Ishikawa (cell line): ENCODE results near the gene BNIPL.

Source experiments
- CEBPB ChIP-seq: IDR thresholded peaks from 2 replicates; pipeline ENCODE4 v1.6.1; 2012
- CREB1 ChIP-seq: IDR thresholded peaks from 2 replicates; pipeline ENCODE4 v1.6.1; 2012; ENCODE audit warnings: low read depth
- EGR1 ChIP-seq: IDR thresholded peaks from 2 replicates; pipeline ENCODE4 v1.6.1; 2012
- EP300 ChIP-seq: IDR thresholded peaks from 2 replicates; pipeline ENCODE4 v1.6.1; 2012; ENCODE audit warnings: borderline replicate concordance
- FOXM1 ChIP-seq: IDR thresholded peaks from 2 replicates; pipeline ENCODE4 v1.6.1; 2012; ENCODE audit warnings: low read depth, borderline replicate concordance
- NFIC ChIP-seq: IDR thresholded peaks from 2 replicates; pipeline ENCODE4 v1.6.1; 2012
- RAD21 ChIP-seq: IDR thresholded peaks from 2 replicates; pipeline ENCODE4 v1.6.1; 2012; ENCODE audit warnings: low read depth
- TAF1 ChIP-seq: IDR thresholded peaks from 2 replicates; pipeline ENCODE4 v1.6.1; 2012; ENCODE audit warnings: low read depth, mild to moderate bottlenecking
- TCF12 ChIP-seq: IDR thresholded peaks from 2 replicates; pipeline ENCODE4 v1.6.1; 2012; ENCODE audit warnings: low read depth
- TEAD4 ChIP-seq: IDR thresholded peaks from 2 replicates; pipeline ENCODE4 v1.6.1; 2012
- YY1 ChIP-seq: IDR thresholded peaks from 2 replicates; pipeline ENCODE4 v1.6.1; 2012; ENCODE audit warnings: low read depth
- ZBTB7A ChIP-seq: IDR thresholded peaks from 2 replicates; pipeline ENCODE4 v1.6.1; 2012; ENCODE audit warnings: low read depth
- TF ChIP-seq, protein P1 (sequence below): IDR thresholded peaks from 2 replicates; pipeline ENCODE4 v1.6.1; 2012
- TF ChIP-seq, protein P2 (sequence below): IDR thresholded peaks from 2 replicates; pipeline ENCODE4 v1.6.1; 2012; ENCODE audit warnings: low read depth, mild to moderate bottlenecking
- TF ChIP-seq, protein P3 (sequence below): IDR thresholded peaks from 2 replicates; pipeline ENCODE4 v1.6.1; 2012

Gene BNIPL

DNA sequence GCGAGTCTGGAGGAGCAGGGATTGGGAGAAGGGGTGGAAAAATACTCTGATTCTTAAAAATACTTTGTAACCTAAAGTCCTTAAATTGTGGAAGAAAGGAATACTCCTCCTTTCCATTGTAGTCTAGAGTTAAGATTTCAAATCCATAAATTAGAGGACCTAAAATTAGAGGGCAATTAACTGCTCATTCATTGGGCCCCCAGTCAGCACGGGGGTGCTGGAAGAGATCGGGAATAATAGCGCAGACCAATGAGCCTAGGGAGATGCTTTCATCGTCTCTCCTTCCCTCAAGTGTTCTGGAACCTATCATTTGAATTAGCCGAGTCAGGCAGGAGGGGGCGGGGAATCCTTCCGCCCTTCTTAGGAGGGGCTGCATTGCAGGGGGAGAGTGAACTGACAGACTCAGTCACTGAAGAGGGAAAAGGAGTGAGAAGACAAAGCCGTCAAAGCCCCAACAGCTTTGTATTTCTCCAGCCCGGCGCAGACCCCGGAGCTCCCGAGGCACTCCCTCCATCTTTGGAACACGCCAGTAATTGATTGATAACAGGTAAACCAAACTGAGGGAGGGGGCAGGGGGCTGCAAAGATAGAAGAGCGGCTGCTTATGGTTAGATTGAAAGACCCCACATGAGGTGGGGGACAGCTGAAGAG is 23.7 kb downstream of the BNIPL start, which contains the start of gene MLLT11:
MLLT11 (plus strand) TSS at position 391 of the 650 bp plus-strand sequence. CDS start 6,828 bp downstream, outside the sequence.
- no peak for TF ChIP-seq CREB1
- TF ChIP-seq TCF12 = peak; percentile 6; the same call in 1 of the 2 replicates

DNA sequence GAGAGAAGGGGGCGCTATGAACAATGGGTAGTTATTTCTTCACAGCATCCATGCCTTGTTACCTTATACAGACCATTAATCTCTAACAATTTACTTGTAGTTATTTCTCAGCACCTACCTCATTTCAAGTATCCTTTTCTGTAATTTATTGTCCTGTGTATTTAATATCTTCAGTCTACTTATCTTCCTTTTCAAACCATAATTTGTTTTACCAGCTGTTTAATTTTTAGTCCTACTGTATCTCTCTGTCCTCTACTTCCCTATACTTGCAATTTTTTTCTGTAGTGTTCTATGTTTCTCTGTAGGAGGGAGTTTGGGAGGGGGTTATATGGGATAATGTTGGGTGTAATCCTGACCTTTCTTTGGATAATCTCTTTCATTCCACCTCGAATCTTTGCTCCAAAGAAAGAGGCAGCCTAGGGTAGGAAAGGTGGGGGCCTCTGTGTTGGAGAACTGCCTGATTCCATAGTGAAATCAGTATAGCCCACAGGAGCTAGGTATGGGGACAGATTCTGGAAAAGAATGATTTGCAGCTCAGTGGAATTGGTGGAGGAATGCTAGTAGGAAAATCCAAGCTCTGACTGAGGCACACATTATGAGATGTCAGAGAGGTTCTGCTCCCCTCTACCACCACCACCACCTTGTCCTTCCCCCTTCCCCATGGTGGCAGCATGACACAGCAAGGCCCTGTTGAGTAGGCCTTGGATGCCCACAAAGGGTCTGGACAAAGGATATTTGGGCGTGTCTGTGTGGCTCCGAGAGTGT is 24.5 kb downstream of the BNIPL start:
- TF ChIP-seq RAD21 (no peak), CEBPB (no peak), TCF12 (no peak), YY1 (no peak), ZBTB7A (no peak), EP300 (no peak), TEAD4 (no peak), TAF1 (no peak), NFIC (no peak), CREB1 (no peak), EGR1 (no peak), FOXM1 (no peak)
- TF ChIP-seq, protein P1, sequence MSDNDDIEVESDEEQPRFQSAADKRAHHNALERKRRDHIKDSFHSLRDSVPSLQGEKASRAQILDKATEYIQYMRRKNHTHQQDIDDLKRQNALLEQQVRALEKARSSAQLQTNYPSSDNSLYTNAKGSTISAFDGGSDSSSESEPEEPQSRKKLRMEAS = no peak
- TF ChIP-seq, protein P2, sequence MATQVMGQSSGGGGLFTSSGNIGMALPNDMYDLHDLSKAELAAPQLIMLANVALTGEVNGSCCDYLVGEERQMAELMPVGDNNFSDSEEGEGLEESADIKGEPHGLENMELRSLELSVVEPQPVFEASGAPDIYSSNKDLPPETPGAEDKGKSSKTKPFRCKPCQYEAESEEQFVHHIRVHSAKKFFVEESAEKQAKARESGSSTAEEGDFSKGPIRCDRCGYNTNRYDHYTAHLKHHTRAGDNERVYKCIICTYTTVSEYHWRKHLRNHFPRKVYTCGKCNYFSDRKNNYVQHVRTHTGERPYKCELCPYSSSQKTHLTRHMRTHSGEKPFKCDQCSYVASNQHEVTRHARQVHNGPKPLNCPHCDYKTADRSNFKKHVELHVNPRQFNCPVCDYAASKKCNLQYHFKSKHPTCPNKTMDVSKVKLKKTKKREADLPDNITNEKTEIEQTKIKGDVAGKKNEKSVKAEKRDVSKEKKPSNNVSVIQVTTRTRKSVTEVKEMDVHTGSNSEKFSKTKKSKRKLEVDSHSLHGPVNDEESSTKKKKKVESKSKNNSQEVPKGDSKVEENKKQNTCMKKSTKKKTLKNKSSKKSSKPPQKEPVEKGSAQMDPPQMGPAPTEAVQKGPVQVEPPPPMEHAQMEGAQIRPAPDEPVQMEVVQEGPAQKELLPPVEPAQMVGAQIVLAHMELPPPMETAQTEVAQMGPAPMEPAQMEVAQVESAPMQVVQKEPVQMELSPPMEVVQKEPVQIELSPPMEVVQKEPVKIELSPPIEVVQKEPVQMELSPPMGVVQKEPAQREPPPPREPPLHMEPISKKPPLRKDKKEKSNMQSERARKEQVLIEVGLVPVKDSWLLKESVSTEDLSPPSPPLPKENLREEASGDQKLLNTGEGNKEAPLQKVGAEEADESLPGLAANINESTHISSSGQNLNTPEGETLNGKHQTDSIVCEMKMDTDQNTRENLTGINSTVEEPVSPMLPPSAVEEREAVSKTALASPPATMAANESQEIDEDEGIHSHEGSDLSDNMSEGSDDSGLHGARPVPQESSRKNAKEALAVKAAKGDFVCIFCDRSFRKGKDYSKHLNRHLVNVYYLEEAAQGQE = no peak
- TF ChIP-seq, protein P3, sequence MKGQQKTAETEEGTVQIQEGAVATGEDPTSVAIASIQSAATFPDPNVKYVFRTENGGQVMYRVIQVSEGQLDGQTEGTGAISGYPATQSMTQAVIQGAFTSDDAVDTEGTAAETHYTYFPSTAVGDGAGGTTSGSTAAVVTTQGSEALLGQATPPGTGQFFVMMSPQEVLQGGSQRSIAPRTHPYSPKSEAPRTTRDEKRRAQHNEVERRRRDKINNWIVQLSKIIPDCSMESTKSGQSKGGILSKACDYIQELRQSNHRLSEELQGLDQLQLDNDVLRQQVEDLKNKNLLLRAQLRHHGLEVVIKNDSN = no peak

DNA sequence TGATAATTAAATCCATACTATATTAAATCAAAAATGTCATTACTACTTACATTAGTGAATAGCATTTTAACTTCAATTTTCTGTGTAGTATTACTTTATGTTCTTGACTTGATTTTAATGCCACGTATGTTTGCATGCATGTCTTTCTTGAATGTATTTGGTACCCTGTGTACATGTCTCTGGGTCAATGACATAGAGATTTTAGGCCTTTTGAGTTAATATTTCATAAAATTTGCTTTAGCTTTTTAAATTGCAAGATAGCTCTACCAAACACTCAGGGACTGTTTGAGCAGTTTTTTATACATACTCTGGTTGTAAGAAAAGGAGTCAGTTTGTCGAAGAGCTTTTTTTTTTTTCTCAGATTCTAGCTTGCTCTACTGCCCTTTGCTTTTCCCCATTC is 25.3 kb downstream of the BNIPL start:
- TF ChIP-seq, protein P1 = no peak
- no peak for TF ChIP-seq RAD21
- TF ChIP-seq, protein P2 = no peak
- no peak for TF ChIP-seq YY1
- no peak for TF ChIP-seq CEBPB
- no peak for TF ChIP-seq ZBTB7A
- no peak for TF ChIP-seq EGR1
- TF ChIP-seq TAF1 = no peak
- TF ChIP-seq CREB1 = no peak

DNA sequence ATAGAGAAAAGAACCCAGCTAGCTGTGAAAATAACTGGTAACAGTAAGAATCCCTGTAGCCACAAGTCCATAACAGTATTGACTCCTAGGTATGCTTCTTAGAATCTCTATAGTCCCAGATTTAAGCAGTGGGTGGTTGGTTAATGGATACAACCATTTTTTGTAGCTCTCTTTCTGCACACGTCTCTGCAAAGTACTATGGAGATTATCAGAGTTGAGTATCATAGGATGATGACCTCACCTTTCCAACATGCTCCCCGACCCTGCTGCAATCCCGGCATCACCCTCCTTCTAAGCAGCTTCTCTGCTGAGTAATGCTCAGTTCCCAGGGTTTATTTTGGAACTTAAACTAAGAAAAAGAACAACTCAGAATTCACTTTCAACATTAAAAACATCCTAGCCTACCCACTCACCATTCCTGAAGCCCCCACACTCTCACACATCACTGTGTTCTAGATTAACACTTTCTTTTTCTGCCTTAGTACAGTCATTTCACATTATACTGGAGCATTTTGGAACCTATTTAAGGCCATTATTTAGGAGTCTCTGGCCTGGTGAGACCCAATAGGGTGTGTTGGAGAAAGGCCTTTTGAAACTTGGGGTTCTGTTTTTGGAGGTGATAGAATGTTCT is 26.5 kb downstream of the BNIPL start:
- TF ChIP-seq, protein P2 = no peak
- no peak for TF ChIP-seq RAD21
- TF ChIP-seq TAF1 = no peak
- no peak for TF ChIP-seq YY1
- no peak for TF ChIP-seq EP300
- TF ChIP-seq NFIC = no peak
- no peak for TF ChIP-seq TEAD4
- no peak for TF ChIP-seq ZBTB7A
- TF ChIP-seq CREB1 = no peak
- TF ChIP-seq FOXM1 = no peak
- no peak for TF ChIP-seq TCF12
- TF ChIP-seq, protein P1 = no peak
- no peak for TF ChIP-seq CEBPB
